Effector memory CD4-positive, alpha-beta T cell (primary cell): Measurements from ENCODE around the gene LMBR1L.
"Not testable (repeated sequence)": the region's sequence is repeated elsewhere in the genome, so short reads cannot be mapped to it uniquely, and the experiment has no call there.

Source experiments
- DNase-seq, 3 donors: peaks; one replicate each; pipeline ENCODE4 v3.0.0-alpha.2; 2020
- H3K27ac ChIP-seq: 2 replicates; pipeline ENCODE4 v1.7.0; 2013; ENCODE audit warnings: mild to moderate bottlenecking, low read length, moderate library complexity; ENCODE audit not compliant: insufficient read depth, poor library complexity, severe bottlenecking
- H3K27me3 ChIP-seq: replicated peaks from 2 replicates; pipeline ENCODE4 v1.7.0; 2013; ENCODE audit warnings: mild to moderate bottlenecking, low read length; ENCODE audit not compliant: insufficient read depth, control insufficient read depth, poor library complexity, severe bottlenecking
- H3K36me3 ChIP-seq: 2 replicates; pipeline ENCODE4 v1.7.0; 2013; ENCODE audit warnings: mild to moderate bottlenecking, low read length, moderate library complexity; ENCODE audit not compliant: control insufficient read depth, insufficient read depth
- H3K4me1 ChIP-seq: 2 replicates; pipeline ENCODE4 v1.7.0; 2013; ENCODE audit warnings: low read length, mild to moderate bottlenecking; ENCODE audit not compliant: control insufficient read depth, insufficient read depth, poor library complexity, severe bottlenecking
- H3K4me3 ChIP-seq: 2 replicates; pipeline ENCODE4 v1.7.0; 2013; ENCODE audit warnings: low read length, low read depth, mild to moderate bottlenecking; ENCODE audit not compliant: insufficient read depth, poor library complexity, severe bottlenecking
- H3K9me3 ChIP-seq: 2 replicates; pipeline ENCODE4 v1.7.0; 2013; ENCODE audit warnings: mild to moderate bottlenecking, low read length, moderate library complexity; ENCODE audit not compliant: control insufficient read depth

The LMBR1L gene

DNA sequence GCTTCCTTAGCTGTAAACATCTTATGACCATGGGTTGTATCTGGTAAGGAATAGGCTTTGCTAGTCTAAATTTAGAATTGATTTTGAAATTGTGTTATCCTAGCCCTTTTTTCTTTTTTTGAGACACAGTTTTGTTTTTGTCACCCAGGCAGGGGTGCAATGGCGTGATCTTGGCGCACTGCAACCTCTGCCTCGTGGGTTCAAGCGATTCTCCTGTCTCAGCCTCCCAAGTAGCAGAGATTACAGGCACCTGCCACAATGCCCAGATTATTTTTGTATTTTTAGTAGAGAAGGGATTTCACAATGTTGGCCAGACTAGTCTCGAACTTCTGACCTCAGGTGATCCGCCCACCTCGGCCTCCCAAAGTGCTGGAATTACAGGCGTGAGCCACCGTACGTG, 22.9 kb upstream of the LMBR1L start:
- H3K27ac ChIP-seq = no peak overlapping the region

DNA sequence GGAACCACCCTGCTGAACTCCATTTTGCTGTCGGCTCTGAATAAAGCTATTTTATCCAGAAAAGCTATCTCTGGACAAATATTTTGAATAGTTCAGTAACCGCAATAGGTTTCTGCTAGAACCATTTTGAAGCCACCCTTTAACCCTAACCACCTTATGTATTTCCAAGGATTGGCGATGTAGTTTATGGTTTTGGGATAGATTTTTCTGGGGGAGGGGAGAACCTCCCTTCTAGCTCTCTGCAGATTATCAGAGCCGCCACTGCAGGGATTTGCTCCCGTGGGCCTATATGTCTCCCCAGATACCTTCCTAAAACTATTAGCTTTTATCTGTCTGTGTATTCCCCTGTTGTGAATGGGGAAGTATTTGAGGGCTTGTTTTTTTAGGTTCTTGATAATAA, 22.4 kb upstream of the LMBR1L start:
- Histone ChIP-seq H3K36me3 (peaks cover 11% of the 10 kb centered on the region), H3K4me3 (no peak overlapping the region), H3K4me1 (peaks cover 22% of the 10 kb centered on the region), H3K27me3 (no peaks in the 10 kb centered on the region), H3K9me3 (no peaks in the 10 kb centered on the region), H3K27ac (no peak overlapping the region)
- DNase-seq = no peak

More for the DNA sequence above, 22.9 kb upstream of the LMBR1L start:
- Histone ChIP-seq H3K9me3 (no peaks in the 10 kb centered on the region), H3K36me3 (peaks cover 11% of the 10 kb centered on the region), H3K27me3 (no peaks in the 10 kb centered on the region), H3K4me1 (peaks cover 22% of the 10 kb centered on the region), H3K4me3 (no peak overlapping the region)
- DNase-seq = no peak

DNA sequence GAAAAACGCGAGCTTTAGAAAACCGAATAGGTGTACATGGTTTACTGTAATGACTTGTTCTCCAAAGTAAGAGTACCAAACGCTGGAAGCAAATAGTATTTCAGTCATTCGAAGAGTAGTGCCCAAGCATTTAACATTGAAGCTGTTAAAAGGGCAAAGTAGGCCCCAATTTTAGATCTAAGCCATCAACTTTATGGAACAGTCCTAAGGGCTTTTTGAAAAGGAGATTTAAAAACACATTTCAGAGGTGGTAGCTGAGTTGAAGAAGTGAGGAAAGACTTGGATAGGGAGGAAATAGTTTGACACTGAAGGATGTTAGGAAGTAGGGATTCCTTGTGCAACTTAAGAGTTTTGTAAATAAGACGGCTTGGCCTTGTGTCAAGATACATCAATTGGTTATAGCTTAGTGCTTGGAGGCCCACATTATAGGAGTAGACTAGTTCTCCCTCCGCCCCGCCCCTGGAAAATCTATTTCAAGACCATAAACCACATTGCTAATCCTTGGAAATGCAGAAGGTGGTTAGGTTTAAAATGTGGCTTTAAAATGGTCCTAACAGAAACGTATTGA, 21.3 kb upstream of the LMBR1L start:
- Histone ChIP-seq H3K9me3 (no peaks in the 10 kb centered on the region), H3K36me3 (peaks cover 21% of the 10 kb centered on the region), H3K4me3 (peak overlapping the region; percentile 41), H3K27ac (peak overlapping the region; percentile 54), H3K27me3 (no peaks in the 10 kb centered on the region), H3K4me1 (peaks cover 22% of the 10 kb centered on the region)
- DNase-seq = no peak

DNA sequence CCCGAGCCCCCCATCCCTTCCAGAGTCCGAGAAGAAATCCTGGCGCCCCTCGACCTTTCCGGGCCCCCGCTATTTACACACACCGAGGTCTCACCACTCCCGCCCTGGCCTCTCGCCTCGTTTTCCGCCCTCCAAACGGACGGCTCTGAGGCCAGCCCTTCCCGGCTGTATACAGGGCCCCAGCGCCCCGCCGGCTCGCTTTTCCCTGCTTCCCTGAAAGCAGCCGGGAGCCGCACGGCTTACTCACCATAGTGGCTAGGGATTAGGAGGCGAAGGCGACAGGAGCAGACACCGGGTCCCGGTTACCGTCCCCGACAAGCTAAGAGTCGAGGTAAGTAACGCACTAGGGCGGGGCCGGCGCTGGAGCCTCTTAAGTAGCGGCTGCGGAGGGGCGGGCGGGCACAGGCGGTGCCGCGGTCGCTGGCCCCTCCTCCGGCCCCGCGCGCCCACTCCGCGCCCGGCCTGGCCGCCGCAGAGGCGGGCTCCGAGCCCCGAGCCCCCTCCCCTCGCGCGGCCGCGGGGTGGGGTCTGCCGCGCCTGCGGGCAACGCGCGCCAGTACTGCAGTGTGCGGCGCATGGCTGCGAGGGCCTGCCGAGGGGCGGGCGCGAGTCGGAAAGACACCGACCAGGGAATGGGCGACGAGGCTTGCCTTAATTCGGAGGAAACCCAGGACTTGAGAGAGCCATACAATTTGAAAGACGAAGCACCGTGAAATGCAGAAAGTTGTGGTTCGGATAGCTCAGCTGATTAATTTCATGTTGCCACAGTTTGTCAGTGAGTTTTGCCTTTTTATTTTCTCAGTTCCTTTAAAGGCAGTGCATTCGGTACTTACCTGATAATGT, 20.6 kb upstream of the LMBR1L start, which contains the start of gene TUBA1B:
Gene TUBA1B, minus strand, starts transcription at position 345 of the 843 bp plus-strand sequence. Its CDS starts 95 bp downstream, at position 250.
- Histone ChIP-seq H3K27ac (peak within 1 kb of the TSS; percentile 92), H3K27me3 (no peaks in the 10 kb centered on the region), H3K9me3 (no peaks in the 10 kb centered on the region), H3K36me3 (peaks cover 25% of the 10 kb centered on the region), H3K4me1 (peaks cover 22% of the 10 kb centered on the region), H3K4me3 (peak within 1 kb of the TSS; percentile 94)
- peak; percentile 83 to 88 (median 84) for DNase-seq

DNA sequence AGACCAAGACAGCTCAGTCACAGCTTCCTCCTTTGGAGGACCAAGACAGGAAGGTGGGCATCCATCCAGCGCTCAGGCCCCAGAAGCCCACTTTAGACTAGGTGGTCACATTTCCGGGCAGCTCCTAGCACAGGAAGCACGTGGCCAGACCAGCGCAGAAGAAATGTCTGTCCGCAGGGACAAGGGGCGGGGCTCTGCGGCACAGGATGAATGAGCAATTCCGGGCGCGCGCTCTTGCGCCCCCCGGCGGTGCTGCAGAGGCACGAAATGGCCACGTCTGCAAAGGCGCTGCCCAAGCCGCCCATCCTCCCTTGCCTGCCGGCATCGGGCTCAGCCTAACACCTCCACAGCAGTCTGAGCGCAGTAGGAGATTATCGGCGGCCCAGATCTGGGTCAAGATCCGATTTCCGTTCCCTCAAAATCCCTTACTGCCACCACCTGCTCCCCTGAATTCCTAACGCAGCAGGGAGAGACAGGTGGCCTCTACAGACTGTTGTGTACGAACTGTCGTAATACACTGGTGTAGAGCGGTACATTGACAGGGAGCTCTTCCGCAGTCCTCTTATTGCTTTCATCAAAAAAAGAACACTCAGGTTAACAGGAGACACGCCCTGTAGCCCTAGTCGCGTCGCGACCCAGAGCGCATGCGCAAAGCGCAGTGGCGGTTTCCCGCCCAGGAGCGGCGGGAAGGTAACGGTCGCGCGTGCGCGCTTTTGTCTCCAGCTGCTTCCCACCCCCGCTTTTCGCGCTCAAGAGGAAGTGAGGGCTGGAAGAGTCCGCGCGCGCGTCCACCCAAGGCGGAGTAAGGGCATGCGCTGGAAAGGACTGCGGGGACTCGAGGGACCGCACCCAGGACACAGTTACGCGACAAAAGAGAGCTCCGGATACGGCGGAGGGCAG, 19.8 kb upstream of the LMBR1L start:
- H3K4me3 ChIP-seq = peak overlapping the region; percentile 94
- peak overlapping the region; percentile 92 for H3K27ac ChIP-seq
- DNase-seq = peak; percentile 88 to 90 (median 89)
- H3K9me3 ChIP-seq = no peaks in the 10 kb centered on the region
- H3K27me3 ChIP-seq = no peaks in the 10 kb centered on the region
- H3K4me1 ChIP-seq = peaks cover 22% of the 10 kb centered on the region
- peaks cover 25% of the 10 kb centered on the region for H3K36me3 ChIP-seq

DNA sequence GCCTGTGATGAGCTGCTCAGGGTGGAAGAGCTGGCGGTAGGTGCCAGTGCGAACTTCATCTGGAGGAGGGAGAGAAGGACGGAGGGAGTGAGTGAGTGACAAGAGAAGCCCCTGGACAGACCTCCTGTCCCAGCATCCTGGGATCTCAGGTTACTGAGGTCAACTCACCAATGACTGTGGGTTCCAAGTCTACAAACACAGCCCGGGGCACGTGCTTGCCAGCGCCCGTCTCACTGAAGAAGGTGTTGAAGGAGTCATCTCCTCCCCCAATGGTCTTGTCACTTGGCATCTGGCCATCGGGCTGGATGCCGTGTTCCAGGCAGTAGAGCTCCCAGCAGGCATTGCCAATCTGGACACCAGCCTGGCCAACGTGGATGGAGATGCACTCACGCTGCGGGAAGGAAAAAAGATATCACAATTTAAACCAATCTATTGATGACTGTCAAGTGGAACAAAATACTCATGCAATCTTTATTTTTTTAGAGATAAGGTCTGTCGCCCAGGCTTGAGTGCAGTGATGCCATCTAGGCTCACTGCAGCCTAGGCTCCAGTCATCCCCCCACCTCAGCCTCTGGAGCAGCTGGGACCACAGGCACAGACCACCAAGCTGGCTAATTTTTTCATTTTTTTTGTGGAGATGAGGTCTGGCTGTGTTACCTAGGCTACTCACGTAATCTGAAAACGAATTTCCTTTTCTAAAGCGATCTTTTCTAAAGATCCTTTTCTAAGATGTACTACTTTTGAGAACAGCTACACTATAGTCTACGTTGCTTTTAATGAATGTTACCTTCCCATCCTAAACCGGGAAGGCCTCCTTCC, 18.9 kb upstream of the LMBR1L start:
- Histone ChIP-seq H3K27ac (peak overlapping the region; percentile 92), H3K9me3 (no peaks in the 10 kb centered on the region), H3K4me1 (peaks cover 22% of the 10 kb centered on the region), H3K36me3 (peaks cover 25% of the 10 kb centered on the region), H3K27me3 (no peaks in the 10 kb centered on the region), H3K4me3 (peak overlapping the region; percentile 94)
- peak in 1 of 3 donors; percentile 5 for DNase-seq

DNA sequence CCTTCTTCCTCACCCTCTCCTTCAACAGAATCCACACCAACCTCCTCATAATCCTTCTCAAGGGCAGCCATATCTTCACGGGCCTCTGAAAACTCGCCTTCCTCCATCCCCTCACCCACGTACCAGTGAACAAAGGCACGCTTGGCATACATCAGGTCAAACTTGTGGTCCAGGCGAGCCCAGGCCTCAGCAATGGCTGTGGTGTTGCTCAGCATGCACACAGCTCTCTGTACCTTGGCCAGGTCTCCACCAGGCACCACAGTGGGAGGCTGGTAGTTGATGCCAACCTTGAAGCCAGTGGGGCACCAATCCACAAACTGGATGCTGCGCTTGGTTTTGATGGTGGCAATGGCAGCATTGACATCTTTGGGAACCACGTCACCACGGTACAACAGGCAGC, 17.3 kb upstream of the LMBR1L start:
- H3K4me1 ChIP-seq = peaks cover 22% of the 10 kb centered on the region
- H3K9me3 ChIP-seq, DNase-seq, H3K27me3 ChIP-seq, H3K27ac ChIP-seq, H3K4me3 ChIP-seq: not testable (repeated sequence)
- H3K36me3 ChIP-seq = peaks cover 25% of the 10 kb centered on the region

DNA sequence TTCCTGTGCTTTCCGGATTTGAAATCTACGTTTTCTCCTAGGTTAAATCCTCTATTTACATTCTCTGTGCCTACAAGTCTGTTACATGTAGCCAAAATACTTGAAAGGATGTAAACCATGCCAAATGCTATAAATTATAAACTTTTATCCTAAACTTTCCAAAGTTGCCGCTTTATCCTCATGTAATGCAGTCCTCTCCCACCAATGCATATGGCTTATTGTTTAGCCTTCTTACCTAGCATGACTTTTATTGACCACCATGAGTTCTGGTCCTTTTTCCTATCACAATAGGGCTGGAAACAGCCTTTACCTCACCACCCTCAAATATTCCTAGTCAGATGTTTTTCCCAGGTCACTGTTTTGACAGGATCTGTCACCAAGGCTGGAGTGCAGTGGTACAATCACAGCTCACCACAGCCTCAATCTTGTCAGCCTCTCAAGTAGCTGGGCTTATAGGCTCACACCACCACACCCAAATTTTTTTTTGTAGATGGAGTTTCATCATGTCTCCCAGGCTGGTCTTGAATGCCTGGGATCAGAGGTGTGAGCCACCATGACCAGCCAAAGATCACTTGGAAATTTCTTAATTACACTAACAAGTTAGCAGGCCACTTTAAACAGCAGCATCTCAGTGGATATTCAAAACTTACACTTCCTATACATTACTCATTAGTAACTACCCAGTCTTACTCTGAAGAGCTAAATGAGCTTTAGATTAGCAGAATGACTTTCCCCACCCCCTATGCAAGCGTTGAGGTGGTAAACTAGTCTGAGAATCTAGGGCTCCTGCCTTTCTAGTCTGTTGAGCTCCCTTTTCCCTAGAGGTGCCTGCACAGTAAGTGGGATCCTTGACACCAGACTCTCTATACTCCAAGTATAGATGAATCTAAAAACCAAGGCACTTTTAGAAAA, 16.5 kb upstream of the LMBR1L start:
- H3K27ac ChIP-seq = peak overlapping the region; percentile 25
- no peaks in the 10 kb centered on the region for H3K9me3 ChIP-seq
- H3K4me1 ChIP-seq = peaks cover 20% of the 10 kb centered on the region
- DNase-seq = no peak
- H3K4me3 ChIP-seq = no peak overlapping the region
- no peaks in the 10 kb centered on the region for H3K27me3 ChIP-seq
- H3K36me3 ChIP-seq = peaks cover 25% of the 10 kb centered on the region
